HTR-8/SVneo (cell line): ENCODE results near the gene SAMD13.

Source experiments
- DNase-seq: peaks from one replicate; pipeline ENCODE4 v3.0.0; 2011; ENCODE audit warnings: low spot score, mixed read lengths; ENCODE audit not compliant: insufficient read length
- FAIRE-seq: peaks from 2 replicates; lab custom pipeline; 2011; peaks lifted over from hg19 to GRCh38; lab: Jason Lieb, UNC

SAMD13 gene

DNA sequence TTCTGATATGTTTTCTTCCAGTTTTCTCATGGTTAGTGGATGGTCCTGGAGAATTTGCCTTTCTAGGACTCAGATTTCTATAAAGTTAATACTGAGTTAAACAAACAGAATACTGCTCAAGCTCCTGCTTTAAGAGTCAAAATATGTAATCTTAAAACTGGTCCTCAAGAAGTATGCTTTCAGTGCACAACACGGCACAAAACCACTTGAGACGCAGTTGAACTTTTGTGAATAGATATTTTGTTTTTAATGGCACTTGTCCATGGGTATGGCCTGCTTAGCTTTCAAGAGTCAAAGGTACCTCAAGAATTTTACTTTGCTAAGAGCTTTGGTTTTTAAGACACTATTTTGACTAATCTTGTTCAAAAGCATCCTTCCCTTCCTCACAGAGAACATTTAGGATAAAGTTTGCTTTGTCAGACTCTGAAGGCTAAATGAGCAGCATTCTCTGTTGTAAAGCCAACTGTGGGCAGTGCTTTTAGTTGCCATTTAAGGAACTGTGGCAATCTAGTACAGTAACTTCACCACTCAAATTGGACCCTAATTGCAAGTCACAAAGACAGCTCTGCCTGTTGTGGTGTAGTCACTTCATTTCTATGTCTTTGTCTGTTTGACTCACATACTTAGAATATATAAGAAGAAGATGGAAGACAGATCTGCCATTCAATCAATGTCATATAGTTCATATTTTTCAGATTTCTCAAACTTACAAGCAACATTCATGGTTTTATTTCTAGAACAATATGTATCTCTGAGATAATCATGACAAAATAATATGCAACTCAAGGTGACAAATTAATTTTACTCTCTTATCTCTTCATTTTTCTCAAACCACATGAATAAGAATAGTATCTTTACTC, 28.8 kb downstream of the SAMD13 start:
- FAIRE-seq (no peak), DNase-seq (no peak)

DNA sequence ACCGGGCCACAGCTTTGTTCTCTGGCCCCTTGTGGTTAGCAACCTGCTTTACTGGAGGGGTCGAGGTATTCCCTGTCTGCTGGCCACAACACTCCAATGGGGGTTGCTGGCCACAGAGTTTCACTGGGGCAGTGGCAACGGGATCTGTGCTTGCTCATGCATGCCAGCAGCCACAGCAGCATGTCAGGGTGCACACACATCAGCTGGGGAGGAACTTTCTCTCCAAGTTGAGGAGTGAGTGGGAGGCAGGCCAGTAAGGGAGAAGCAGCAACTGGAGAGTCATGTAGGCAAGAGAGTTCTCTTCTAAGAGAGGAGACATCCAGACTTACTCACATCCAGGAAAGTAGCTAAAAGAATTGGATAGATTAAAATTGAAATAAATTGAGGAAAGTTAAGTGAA, 38.0 kb downstream of the SAMD13 start:
- FAIRE-seq (no peak), DNase-seq (no peak)

DNA sequence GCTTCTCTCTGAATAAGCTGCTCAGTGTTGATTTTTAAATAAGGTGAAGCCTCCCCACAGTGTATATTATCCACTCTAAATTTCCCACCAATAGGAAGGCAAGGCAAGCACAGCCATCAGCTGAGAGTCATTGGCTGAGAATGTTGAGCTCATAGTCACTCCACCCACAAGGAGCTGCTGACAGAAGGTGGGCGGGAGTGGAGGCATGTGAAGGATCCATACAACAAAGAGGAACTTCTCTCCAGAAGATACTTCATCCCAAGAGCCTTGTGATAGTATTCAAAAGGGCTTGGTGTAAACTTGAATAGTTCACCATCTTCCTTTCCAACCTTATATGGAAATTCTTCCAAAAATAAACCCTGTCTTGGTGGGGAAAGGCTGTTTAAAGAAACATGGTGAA, 42.8 kb downstream of the SAMD13 start:
- no peak for FAIRE-seq
- DNase-seq = no peak

DNA sequence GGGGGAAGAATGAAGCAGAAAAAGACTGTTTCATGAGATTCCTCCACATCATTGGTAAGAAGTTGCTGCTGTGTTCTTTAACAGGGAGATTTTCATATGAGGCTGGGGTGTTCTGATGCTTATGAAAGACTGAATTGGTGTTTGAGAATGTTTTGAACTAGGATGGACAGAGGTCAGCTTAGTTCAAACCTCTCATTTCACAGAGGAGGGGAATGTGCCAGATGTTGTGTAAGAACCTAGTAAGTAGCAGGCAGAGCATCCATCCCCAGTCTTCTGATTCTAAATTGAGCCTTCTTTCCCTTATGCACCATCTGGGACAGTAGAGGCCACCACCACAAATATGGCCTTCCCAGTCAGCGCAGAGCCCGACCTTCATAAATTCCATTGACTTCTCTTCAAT, 43.7 kb downstream of the SAMD13 start:
- FAIRE-seq (no peak), DNase-seq (no peak)

DNA sequence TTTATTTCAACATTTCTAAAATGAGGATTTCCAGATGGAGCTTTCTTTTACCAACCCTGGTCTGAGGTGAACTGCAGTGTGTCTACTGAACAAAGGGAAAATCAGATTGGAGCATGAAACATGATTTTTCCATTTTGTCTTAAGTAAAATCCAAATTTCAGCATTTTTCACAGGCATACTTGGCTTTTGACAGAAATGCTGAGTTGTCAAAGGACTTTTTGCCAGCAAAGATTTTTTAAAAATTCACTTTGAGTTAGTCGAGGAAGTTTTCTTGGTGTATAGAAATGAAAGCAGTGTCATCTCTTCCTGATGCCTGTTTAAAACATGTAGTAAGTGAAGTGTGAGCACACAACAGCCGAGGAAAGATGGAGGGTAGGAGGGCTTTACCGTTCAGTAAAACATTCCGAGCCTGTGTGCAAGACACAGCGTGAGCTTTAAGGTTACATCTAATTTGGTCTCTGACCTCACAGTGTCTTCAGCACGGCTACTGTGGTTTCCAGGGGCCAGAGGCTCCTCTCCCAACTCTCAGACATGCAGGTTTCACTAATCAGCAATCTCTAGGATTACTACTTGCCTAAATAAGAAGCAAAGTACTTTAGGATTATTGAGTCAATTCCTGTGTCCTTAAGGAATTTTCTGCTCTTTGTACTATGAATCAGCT, 45.9 kb downstream of the SAMD13 start:
- DNase-seq = no peak

DNA sequence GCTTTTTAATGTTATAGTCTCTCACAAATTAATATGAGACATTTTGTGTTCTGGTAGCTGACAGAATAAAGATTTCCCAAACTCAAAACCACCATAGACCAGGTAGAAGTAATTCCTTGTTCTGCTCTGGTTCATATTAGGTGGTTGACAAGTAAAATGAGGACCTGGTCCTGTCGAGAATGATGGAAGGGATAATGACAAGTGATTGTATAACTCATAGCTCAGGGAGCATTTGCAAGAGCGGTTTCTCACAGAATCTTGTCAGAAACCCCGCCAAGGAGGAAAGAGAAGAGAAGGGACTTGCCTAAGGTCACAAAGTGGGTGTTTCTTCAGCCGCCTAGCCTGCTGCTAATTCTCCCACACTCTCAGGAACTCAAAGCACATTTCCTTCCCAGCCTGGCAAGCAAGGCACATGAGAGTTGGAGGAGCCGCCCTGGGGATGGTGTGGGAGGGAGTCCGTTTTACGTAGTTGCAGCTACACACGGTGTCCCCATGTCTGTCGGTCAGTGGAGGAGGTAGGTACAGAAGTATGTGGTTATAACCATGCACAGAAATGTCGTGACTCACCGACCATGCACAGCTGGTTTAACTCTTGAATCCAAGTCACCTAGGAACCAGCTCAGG, 46.5 kb downstream of the SAMD13 start:
- FAIRE-seq (no peak), DNase-seq (no peak)

More for the DNA sequence above, 45.9 kb downstream of the SAMD13 start:
- FAIRE-seq = no peak

DNA sequence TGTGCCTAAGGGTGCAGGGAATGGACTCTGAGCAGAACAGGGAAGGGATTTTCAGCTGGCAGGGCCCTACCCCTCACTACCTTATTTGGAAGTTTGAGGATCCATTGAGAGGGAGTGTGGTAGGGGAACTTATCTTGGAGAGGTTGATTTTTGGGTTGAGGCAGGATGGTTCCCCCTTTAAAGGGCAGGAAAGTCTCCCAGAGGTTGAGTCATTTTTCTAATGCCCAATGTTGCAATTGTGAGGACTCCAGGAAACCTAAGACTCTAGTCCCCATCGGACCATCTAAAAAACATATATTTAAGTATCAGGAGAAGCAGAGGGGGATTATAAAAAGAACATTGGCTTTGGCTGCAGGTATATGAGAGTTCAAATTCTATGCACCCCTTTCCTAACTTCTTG, 47.3 kb downstream of the SAMD13 start:
- DNase-seq (no peak), FAIRE-seq (no peak)

DNA sequence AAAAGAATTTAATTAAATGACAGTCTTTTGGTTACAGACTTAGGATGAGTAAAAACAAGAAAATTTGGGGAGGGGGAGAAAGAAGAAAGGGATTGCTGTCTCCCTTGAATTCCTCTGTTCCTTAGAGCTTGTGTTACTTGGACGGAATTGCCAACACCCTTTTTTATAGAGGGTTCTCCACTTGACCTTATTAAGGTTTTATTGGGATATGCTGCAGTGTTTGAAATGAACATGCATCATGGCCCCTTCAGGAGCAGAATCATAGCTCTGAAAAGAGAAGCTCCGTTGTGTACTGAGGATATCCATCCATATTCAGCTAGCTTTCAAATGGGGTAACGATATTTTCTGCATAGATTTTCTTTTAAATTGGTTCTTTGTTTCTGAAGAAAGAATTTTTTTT, 48.6 kb downstream of the SAMD13 start:
- DNase-seq (no peak), FAIRE-seq (no peak)

DNA sequence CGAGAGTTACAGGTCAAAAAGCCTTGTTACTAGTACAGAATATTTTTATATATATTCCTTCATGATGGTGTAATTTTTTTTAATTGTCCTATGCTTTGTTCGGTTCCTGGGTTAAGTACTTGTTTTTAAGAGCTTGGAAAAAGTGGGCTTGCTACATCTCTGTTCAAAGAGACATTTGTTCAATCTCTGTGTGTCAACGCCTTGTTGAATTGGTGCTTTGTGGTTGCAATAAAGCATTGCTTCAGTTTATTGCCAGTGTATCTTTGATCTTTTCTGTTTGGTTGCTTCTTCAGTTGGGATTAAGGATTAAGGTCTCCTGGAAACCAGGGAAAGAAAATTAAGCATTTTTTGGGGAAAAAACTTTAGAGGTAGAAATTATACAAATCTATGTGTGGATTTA, 49.0 kb downstream of the SAMD13 start:
- FAIRE-seq (no peak), DNase-seq (no peak)

DNA sequence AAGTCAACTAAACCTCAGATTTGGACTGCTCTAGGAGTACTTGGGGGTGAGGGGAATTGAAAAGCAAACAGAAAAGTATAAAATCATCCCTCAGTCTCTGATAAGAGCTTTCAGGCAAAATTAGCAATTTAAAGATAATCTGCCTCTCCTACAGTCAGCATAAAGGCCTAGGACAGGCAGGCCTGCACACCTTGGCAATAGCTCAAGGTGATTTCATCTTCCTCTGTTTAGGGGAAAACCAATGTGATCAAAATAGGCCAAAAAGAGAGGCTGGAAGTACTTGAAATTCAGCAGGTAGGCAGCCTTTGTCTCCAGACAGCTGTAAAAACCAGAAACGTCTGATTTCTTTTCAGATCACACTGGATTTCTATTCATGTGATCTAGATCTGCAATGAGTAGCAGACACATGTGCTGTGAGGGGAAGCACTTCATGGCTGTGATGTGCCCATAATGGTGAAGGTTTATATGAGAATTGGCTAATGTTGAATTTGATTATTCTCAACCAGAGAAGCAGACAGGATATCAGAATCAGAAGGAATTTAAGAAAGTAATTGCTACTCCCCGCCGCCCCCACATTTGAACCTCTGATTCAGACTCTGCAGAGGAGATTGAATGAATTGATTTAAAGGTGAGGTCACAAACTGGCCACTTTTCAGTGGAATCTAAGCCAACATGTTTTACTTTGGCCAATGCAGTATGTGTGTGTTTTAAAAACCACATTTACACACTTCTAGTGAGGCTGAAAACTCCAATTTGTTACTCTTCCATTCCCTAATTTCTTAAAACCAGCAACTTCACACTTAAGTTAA, 51.0 kb downstream of the SAMD13 start:
- FAIRE-seq = no peak
- DNase-seq = no peak

DNA sequence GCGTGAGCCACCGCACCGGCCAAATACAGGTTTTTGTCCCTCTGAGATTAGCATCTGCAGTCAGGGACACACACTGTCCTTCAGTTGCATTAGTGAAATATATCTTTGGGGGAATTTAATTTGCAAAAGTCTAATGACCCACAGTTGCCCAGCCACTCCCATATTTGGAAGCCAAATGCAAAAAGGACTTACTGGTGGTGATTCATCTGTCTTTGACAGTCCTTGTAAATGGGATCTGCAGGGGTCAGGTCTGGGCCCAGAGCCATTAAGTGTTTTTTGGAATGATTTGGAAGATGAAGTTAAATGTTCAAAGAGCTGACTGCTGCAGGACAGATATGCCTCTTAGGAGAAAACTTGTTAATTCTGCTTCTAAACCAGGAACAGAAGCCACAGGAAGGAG, 52.2 kb downstream of the SAMD13 start:
- DNase-seq (no peak), FAIRE-seq (no peak)

DNA sequence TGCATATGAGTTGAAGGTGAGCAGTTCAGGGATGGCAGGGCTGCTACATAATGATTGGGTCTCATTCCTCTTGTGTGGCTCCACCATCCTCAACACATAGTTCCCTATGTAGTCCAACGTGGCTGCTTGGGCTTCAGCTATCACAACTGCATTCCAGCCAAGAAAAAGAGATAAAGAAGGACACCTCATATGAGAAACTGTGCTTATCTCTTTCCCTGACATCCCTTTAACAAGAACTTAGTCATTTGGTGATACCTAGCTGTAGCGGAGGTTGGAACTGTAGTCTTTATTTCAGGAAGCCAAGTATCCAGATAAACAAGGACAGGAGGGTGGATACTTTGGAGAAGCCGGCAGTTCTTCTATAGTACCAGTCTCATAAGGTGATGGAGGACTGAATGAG, 54.0 kb downstream of the SAMD13 start:
- FAIRE-seq = no peak
- DNase-seq = no peak

DNA sequence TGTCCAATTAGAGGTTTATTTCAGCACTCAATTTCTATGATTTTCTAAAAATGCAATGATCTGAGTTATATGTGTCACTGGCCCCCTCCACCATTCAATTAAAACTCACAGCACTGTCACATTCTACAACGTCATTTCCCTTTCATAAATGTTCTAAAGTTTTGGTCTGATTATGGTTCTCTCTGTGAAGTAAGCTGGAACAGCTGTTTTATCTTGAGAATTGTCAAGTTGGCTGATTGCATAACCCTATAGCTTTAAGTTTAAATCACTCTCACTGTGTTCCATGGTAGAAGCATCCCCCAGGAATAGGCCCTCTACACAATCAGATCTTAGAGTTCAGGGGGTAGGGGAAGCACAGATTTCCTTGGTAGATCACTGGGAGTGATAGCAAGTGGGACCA, 55.4 kb downstream of the SAMD13 start:
- FAIRE-seq = no peak
- DNase-seq = no peak

DNA sequence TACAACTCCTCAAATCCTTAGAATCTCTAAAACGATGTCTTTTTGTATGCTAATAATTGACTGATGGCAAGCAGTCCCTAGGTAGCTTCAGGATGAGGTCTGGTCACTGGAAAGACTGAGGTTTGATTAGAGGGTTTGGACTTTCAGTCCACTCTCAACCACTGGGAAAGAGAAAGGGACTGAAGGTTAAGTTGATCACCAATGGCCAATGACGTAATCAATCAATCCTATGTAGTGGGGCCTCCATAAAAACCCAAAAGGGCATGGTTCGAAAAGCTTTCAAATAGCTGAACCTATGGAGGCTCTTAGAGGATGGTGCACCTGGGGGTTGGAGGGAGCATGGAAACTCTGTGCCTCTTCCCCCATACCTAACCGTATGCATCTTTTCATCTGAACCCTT, 57.2 kb downstream of the SAMD13 start:
- DNase-seq (no peak), FAIRE-seq (no peak)

DNA sequence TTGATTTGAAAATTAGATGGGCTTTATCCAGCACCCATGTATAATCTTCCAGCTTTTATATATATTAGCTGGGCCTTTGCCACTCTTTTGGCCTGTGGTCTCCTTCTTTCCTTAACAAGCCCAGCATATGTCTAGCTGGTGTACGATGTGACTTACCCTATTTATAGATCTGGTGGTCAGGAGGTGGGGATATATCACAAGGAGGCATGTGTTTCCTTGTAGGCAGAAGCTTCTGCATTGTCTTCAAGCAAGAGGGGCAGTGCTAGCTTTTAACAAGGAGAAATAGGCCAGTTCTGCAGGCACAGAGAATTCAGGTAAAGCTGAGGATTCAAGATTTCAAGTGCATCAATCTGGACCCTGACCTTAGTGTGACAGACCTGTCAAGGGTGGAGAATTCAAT, 58.8 kb downstream of the SAMD13 start:
- DNase-seq (no peak), FAIRE-seq (no peak)

DNA sequence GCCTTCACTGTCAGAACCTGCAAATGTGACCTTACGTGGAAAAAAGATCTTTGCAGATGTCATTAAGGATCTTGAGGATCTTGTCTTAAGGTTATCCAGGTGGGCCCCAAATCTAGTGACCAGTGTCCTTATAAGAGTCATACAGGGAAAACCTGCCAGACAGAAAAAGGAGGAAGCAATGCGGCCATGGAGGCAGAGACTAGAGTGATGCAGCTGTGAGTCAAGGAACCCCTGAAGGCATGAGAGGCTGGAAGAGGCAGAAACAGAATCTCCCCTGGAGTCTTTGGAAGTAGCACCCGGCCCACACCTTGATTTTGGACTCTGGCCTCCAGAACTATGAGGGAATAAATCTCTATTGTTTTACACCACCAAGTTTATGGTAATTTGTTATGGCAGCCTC, 60.3 kb downstream of the SAMD13 start:
- DNase-seq (no peak), FAIRE-seq (no peak)

DNA sequence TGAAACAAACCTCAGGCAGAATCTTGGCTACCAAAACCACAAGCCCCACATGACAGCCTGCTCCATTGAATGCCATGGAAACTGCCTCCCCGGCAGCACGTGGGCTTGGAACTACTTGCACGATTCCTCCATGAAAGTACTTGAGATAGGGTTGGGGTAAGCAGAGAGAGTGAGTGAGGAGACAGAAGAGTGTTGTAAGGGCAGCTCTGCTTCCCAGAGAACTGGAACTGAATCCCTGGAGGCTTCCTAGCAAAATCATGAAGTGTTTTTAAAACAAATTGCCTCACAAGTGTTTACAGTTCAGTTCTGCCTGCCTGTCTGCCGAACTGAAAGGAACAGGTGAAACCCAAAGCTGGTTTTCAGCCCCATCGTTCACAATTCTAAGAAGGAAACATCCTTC, 61.5 kb downstream of the SAMD13 start:
- DNase-seq (no peak), FAIRE-seq (no peak)

DNA sequence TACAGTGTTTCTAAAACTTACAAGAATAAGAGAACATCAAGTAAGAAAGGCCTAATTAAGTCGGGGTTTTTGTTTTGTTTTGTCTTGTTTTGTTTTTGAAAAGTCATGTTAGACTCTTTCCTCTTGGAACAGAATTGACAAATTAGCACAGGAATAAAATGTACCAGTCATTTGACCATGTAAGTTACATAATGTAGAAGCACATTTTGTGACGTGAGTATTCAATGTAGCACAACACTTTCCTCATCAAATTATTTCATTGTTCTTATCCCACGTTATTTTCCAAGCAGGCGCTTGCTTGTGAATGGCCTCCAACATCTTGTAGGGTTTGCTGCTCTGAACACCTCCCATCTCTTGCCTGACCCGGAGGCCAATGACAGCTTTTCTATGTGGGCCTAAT, 62.1 kb downstream of the SAMD13 start:
- FAIRE-seq = no peak

DNA sequence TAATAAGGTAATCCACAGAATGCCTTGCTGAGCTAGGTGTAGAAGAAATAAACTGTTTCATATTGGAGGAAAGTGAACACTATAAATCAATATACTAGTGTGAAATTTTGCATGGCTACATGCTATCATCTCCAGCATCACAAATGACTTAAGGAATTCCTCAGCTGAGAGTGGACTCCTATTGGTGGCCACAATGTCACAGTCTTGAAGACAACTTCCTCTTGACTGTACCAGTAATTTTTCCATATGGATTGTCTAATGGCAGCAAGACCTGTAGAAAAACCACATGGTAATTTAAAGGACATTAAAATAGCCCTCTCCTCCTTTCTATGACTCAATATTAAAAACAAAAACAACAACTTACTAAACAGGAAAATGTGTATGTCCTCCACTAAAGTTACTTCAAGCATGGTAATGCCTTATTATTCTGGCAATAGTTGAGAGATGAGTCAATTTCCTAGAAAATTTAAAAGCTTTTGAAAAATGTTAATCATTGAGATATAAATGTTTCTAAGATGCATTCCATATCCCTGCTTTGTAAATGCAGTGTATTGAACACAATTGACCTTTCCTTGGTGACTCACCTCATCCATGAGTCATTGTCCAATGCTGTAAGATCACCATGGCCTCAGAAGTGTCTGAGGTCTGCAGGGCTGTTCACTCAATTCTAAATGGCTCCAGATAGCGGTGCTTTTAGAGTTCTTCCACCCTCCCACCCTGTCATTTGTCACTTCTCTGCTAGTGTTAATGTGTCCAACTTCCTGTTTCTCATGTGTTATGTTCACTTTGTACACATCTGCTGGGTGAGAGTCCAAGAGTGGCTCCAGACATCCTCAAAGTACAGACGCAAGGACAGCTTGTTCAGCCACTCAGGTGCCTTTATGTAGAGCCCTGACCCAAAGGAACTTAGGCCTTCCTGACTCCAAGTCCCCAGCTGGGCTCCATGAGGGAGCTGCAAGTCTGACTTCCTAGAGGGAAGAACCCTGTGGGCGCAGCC, 64.0 kb downstream of the SAMD13 start:
- DNase-seq (peak; percentile 71), FAIRE-seq (peak; percentile 90)

More for the DNA sequence above, 62.1 kb downstream of the SAMD13 start:
- no peak for DNase-seq
